Ramos (cell line): ENCODE data around the gene LANCL3.
"Not testable (repeated sequence)": the region's sequence is repeated elsewhere in the genome, so short reads cannot be mapped to it uniquely, and the experiment has no call there.

Experiments
- in situ Hi-C: fragments of 300-500 bp; cut with MboI; formaldehyde crosslinking; loops from one replicate; pipeline ENCODE4 v1.14.3; 2022; ENCODE audit warnings: low sequenced_read_pairs; ENCODE audit not compliant: unreplicated experiment

Gene LANCL3

GRCh38 chrX:37571426-37572107 lies at the start of gene LANCL3:
Gene LANCL3, plus strand, starts transcription at chrX:37571661. Its CDS starts 210 bp downstream, at chrX:37571871.
- in situ Hi-C loops, result not testable (repeated sequence)

GRCh38 chrX:37523673-37524072 lies 47.8 kb upstream of the LANCL3 start:
- in situ Hi-C loops, result loop anchor here (25.0 kb wide), 1 partner anchor 639 kb away; no protein-coding TSS in a partner anchor

GRCh38 chrX:37541991-37542390 lies 29.5 kb upstream of the LANCL3 start:
- in situ Hi-C loops, result no loop called here

- in situ Hi-C loops, result no loop called here
Observed at GRCh38 chrX:37542791-37543190, 28.7 kb upstream of the LANCL3 start.

- in situ Hi-C loops, result no loop called here
Observed at GRCh38 chrX:37543324-37543723, 28.1 kb upstream of the LANCL3 start.

GRCh38 chrX:37544531-37544930 lies 26.9 kb upstream of the LANCL3 start:
- in situ Hi-C loops, result not testable (repeated sequence)

- in situ Hi-C loops, result no loop called here
Observed at GRCh38 chrX:37545066-37545465, 26.4 kb upstream of the LANCL3 start.

- in situ Hi-C loops, result not testable (repeated sequence)
Observed at GRCh38 chrX:37549619-37550018, 21.8 kb upstream of the LANCL3 start.

GRCh38 chrX:37553476-37553875 lies 18.0 kb upstream of the LANCL3 start:
- in situ Hi-C loops, result no loop called here

GRCh38 chrX:37565254-37565653 lies 6.2 kb upstream of the LANCL3 start:
- in situ Hi-C loops, result not testable (repeated sequence)

GRCh38 chrX:37570349-37570748 lies 1.1 kb upstream of the LANCL3 start:
- in situ Hi-C loops, result not testable (repeated sequence)

- in situ Hi-C loops, result not testable (repeated sequence)
Observed at GRCh38 chrX:37572108-37572587, 687 bp downstream of the LANCL3 start.

- in situ Hi-C loops, result not testable (repeated sequence)
Observed at GRCh38 chrX:37573121-37573520, 1.7 kb downstream of the LANCL3 start.

GRCh38 chrX:37578045-37578444 lies 6.6 kb downstream of the LANCL3 start:
- in situ Hi-C loops, result no loop called here

GRCh38 chrX:37580080-37580479 lies 8.6 kb downstream of the LANCL3 start:
- in situ Hi-C loops, result no loop called here

- in situ Hi-C loops, result not testable (repeated sequence)
Observed at GRCh38 chrX:37587337-37587736, 15.9 kb downstream of the LANCL3 start.

GRCh38 chrX:37590047-37590446 lies 18.6 kb downstream of the LANCL3 start:
- in situ Hi-C loops, result no loop called here

- in situ Hi-C loops, result no loop called here
Observed at GRCh38 chrX:37594755-37595382, 23.4 kb downstream of the LANCL3 start.

GRCh38 chrX:37599729-37600128 lies 28.3 kb downstream of the LANCL3 start:
- in situ Hi-C loops, result no loop called here

GRCh38 chrX:37603938-37604409 lies 32.5 kb downstream of the LANCL3 start:
- in situ Hi-C loops, result no loop called here

- in situ Hi-C loops, result no loop called here
Observed at GRCh38 chrX:37607243-37607642, 35.8 kb downstream of the LANCL3 start.

GRCh38 chrX:37608156-37608555 lies 36.7 kb downstream of the LANCL3 start:
- in situ Hi-C loops, result no loop called here
